Endothelial cell of umbilical vein (primary cell): ENCODE measurements around the gene UNC5C. TPM values are rescaled to one million over a fixed set of nuclear protein-coding genes. Genes with fewer than 3 reads are reported as not detected.

ENCODE experiments used
- BruUV-seq: library from RNA; stranded (reverse); fragments of 400-500 nt; replicated peaks from 2 replicates; lab custom pipeline; 2021; lab: Mats Ljungman, UMichigan
- CTCF ChIA-PET: fragments of 300-600, 350-600 bp; sonication (Branson Sonifier 250); formaldehyde crosslinking; loops from one replicate; lab custom pipeline; 2021; ENCODE audit warnings: antibody characterized with exemption, inconsistent platforms; lab: Charles Lee
- POLR2A ChIA-PET: fragments of 300-600, 350-600 bp; sonication (Branson Sonifier 250); formaldehyde crosslinking; loops from one replicate; lab custom pipeline; 2021; ENCODE audit warnings: antibody characterized with exemption, inconsistent platforms; lab: Charles Lee
- DNase-seq: peaks from one replicate; pipeline ENCODE4 v3.0.0-alpha.2; 2011; ENCODE audit warnings: low read depth, low spot score
- FAIRE-seq: peaks from 2 replicates; lab custom pipeline; 2011; peaks lifted over from hg19 to GRCh38; lab: Jason Lieb, UNC
- H2AFZ ChIP-seq: 2 replicates; pipeline ENCODE4 v1.6.0; 2012; ENCODE audit warnings: low read depth, low read length, control low read depth, inconsistent platforms
- H3K27ac ChIP-seq: 2 replicates; pipeline ENCODE4 v1.5.1; 2011; ENCODE audit warnings: low read depth, mild to moderate bottlenecking, control low read depth, low read length, moderate library complexity; ENCODE audit not compliant: insufficient read depth
- H3K27me3 ChIP-seq, 2 experiments: 2 replicates each; pipeline versions ENCODE4 v1.6.0 to v1.6.1; 2011; ENCODE audit warnings: low read length in 2 of 2, mixed read lengths in 1 of 2; ENCODE audit not compliant: control insufficient read depth in 2 of 2, insufficient read depth in 2 of 2
- H3K36me3 ChIP-seq, 2 experiments: 2 replicates in 1 of 2; 3 replicates in 1 of 2; pipeline ENCODE4 v1.5.1; 2011; ENCODE audit warnings: low read length in 2 of 2, mild to moderate bottlenecking in 1 of 2, moderate library complexity in 1 of 2; ENCODE audit not compliant: control insufficient read depth in 2 of 2, insufficient read depth in 2 of 2; ENCODE audit errors: extremely low read depth in 1 of 2
- H3K4me1 ChIP-seq: 3 replicates; pipeline ENCODE4 v1.5.1; 2011; ENCODE audit warnings: mild to moderate bottlenecking, low read length; ENCODE audit not compliant: control insufficient read depth, insufficient read depth; ENCODE audit errors: extremely low read depth
- H3K4me2 ChIP-seq: 2 replicates; pipeline ENCODE4 v1.6.1; 2011; ENCODE audit warnings: low read length, control low read depth, mixed read lengths; ENCODE audit not compliant: insufficient read depth
- H3K4me3 ChIP-seq, 3 experiments: fragments of 200-600 bp in 1 of 3; sonication (generic), shearing (Covaris generic) in 1 of 3; replicated peaks in 1 of 3; 2 replicates each; pipeline ENCODE4 v1.5.1; 2011 to 2016; ENCODE audit warnings: control low read depth in 3 of 3, low read length in 3 of 3, mild to moderate bottlenecking in 2 of 3, inconsistent platforms in 1 of 3, low read depth in 1 of 3, moderate library complexity in 1 of 3; ENCODE audit not compliant: insufficient read depth in 1 of 3
- H3K79me2 ChIP-seq: 2 replicates; pipeline ENCODE4 v1.6.0; 2012; ENCODE audit warnings: low read length, inconsistent platforms; ENCODE audit not compliant: control insufficient read depth, insufficient read depth
- H3K9ac ChIP-seq: replicated peaks from 2 replicates; pipeline ENCODE3; 2011; ENCODE audit warnings: low read length, control low read depth; ENCODE audit not compliant: insufficient read depth; ENCODE audit errors: extremely low read depth
- H3K9me1 ChIP-seq: replicated peaks from 3 replicates; pipeline ENCODE4 v1.6.0; 2011; ENCODE audit warnings: mild to moderate bottlenecking, low read length; ENCODE audit not compliant: control insufficient read depth, insufficient read depth; ENCODE audit errors: extremely low read depth
- H3K9me3 ChIP-seq: replicated peaks from 2 replicates; pipeline ENCODE4 v1.5.1; 2012; ENCODE audit warnings: low read length, inconsistent platforms; ENCODE audit not compliant: control insufficient read depth, insufficient read depth
- H4K20me1 ChIP-seq: replicated peaks from 2 replicates; pipeline ENCODE3; 2011; ENCODE audit warnings: mild to moderate bottlenecking, low read length; ENCODE audit not compliant: control insufficient read depth, insufficient read depth; ENCODE audit errors: extremely low read depth
- CTCF ChIP-seq, 2 donors: IDR thresholded peaks; 1 replicate in 1 of 2; 2 replicates in 1 of 2; pipeline ENCODE4 v1.5.1; 2011; ENCODE audit warnings: low read length in 2 of 2, mild to moderate bottlenecking in 2 of 2, moderate library complexity in 2 of 2, control low read depth in 1 of 2, inconsistent platforms in 1 of 2, low read depth in 1 of 2; ENCODE audit not compliant: insufficient read depth in 1 of 2; ENCODE audit errors: extremely low read depth in 1 of 2
- EZH2 ChIP-seq: IDR thresholded peaks from 2 replicates; pipeline ENCODE4 v1.6.1; 2012; ENCODE audit warnings: borderline replicate concordance, low read depth, mild to moderate bottlenecking, moderate library complexity, low read length, inconsistent platforms; ENCODE audit not compliant: severe bottlenecking
- FOS ChIP-seq: IDR thresholded peaks from 2 replicates; pipeline ENCODE4 v1.6.1; 2011; ENCODE audit warnings: mild to moderate bottlenecking, low read length, moderate library complexity, borderline replicate concordance; ENCODE audit not compliant: insufficient read depth
- GATA2 ChIP-seq: IDR thresholded peaks from 2 replicates; pipeline ENCODE4 v1.7.0; 2011; ENCODE audit warnings: low read depth, mild to moderate bottlenecking, moderate library complexity, mixed read lengths, low read length; ENCODE audit not compliant: insufficient read length, insufficient read depth
- JUN ChIP-seq: IDR thresholded peaks from 2 replicates; pipeline ENCODE4 v1.6.1; 2011; ENCODE audit warnings: borderline replicate concordance, low read depth; ENCODE audit not compliant: insufficient read length, insufficient read depth
- MAX ChIP-seq: IDR thresholded peaks from 2 replicates; pipeline ENCODE4 v1.6.1; 2011; ENCODE audit not compliant: insufficient read depth, insufficient read length
- MYC ChIP-seq: IDR thresholded peaks from one replicate; pipeline ENCODE4 v1.6.1; 2011; ENCODE audit warnings: mild to moderate bottlenecking, low read depth, low read length
- POLR2A ChIP-seq: IDR thresholded peaks from 2 replicates; pipeline ENCODE4 v1.6.1; 2012; ENCODE audit warnings: low read depth, mild to moderate bottlenecking, control low read depth, low read length
- POLR2AphosphoS5 ChIP-seq: IDR thresholded peaks from 2 replicates; pipeline ENCODE4 v1.6.1; 2012; ENCODE audit warnings: low read depth, mild to moderate bottlenecking, control low read depth, low read length, moderate library complexity; ENCODE audit not compliant: insufficient read depth
- dilution Hi-C: fragments of 300-500 bp; cut with MboI; formaldehyde crosslinking; loops from one replicate; pipeline ENCODE4 v1.15.0; 2019; ENCODE audit warnings: low sequenced_read_pairs; ENCODE audit not compliant: extremely low pct_ligation_motif_present
- intact Hi-C: fragments of 100-400 bp; cut with micrococcal nuclease; formaldehyde crosslinking; loops from one replicate; pipeline ENCODE4 v1.10.0; 2022
- polyA plus RNA-seq, 4 experiments: library from polyadenylated mRNA; depleted of rRNA in 3 of 4; stranded (reverse) in 3 of 4; unstranded in 1 of 4; fragments of >200 nt; gene quantifications; 2 replicates each; pipeline versions ENCODE4 v1.2.1 to v1.2.3, GENCODE V29; 2011 to 2012; ENCODE audit warnings: missing spikeins in 1 of 4
- total RNA-seq: library from RNA; stranded (reverse); gene quantifications from 2 replicates; pipeline ENCODE4 v1.2.3, GENCODE V29; 2021

UNC5C gene
- total and polyA plus RNA-seq, 2 donors (not counting 3 experiments of a cell fraction or from before 2014, with no cell fraction given): 0.44 to 0.53 TPM

- BruUV-seq: no TSS peak
- H4K20me1 ChIP-seq: no peaks in the 10 kb centered on the region
- H3K9me3 ChIP-seq: no peaks in the 10 kb centered on the region
- TF ChIP-seq POLR2A: no peak
- TF ChIP-seq FOS: no peak
- no peak for TF ChIP-seq GATA2
- TF ChIP-seq JUN: no peak
- TF ChIP-seq POLR2AphosphoS5: no peak
- no peak for TF ChIP-seq EZH2
- TF ChIP-seq MYC: no peak
- no peak for TF ChIP-seq MAX
- TF ChIP-seq CTCF (IDR thresholded peaks at IDR 0.05; ENCODE audit: extremely low read depth in 1 of 2, insufficient read depth in 1 of 2, low read depth in 1 of 2, low read length in 2 of 2): no peak
- FAIRE-seq (no peak), DNase-seq (no peak)
- ChIA-PET CTCF (interaction anchor here (1.3 to 1.4 kb wide), 2 partner anchors 8 to 14 kb away, joined by 3 to 6 read pairs; no protein-coding TSS in a partner anchor), POLR2A (no interaction called here)
- intact Hi-C loops: no loop called here
- no peaks in the 10 kb centered on the region for H3K36me3 ChIP-seq
- H3K27me3 ChIP-seq: no peaks in the 10 kb centered on the region
- no peak overlapping the region for H2AFZ ChIP-seq
- dilution Hi-C loops: no loop called here
- no peaks in the 10 kb centered on the region for H3K79me2 ChIP-seq
- no peak overlapping the region for H3K9ac ChIP-seq
- no peaks in the 10 kb centered on the region for H3K9me1 ChIP-seq
- no peak overlapping the region for H3K4me2 ChIP-seq
- no peak overlapping the region for H3K27ac ChIP-seq
- H3K4me1 ChIP-seq: no peaks in the 10 kb centered on the region
- H3K4me3 ChIP-seq: no peak overlapping the region
These were observed 24.0 kb downstream of the UNC5C start for GRCh38 chr4:95524729-95525128.
